ENCODE measurements around the gene HNF1B.

HNF1B gene

GRCh38 chr17:37698132-37698910, 46.5 kb downstream of the HNF1B start:
- DNase-seq (ENCODE audit: low read depth): no peak
- TF ChIP-seq CTCF (IDR thresholded peaks at IDR 0.05; ENCODE audit: low read depth, low read length, missing control alignments): no peak

GRCh38 chr17:37697381-37697780, 47.5 kb downstream of the HNF1B start:
- no peak for DNase-seq (ENCODE audit: low read depth)
- no peak for TF ChIP-seq CTCF (IDR thresholded peaks at IDR 0.05; ENCODE audit: low read depth, low read length, missing control alignments)
- no peak overlapping the region for H3K4me3 ChIP-seq (ENCODE audit: low read depth, low read length)

More at GRCh38 chr17:37698132-37698910, 46.5 kb downstream of the HNF1B start:
- H3K4me3 ChIP-seq (ENCODE audit: low read depth, low read length): no peak overlapping the region

- no peak for TF ChIP-seq CTCF (IDR thresholded peaks at IDR 0.05; ENCODE audit: low read depth, low read length, missing control alignments)
- no peak overlapping the region for H3K4me3 ChIP-seq (ENCODE audit: low read depth, low read length)
- no peak for DNase-seq (ENCODE audit: low read depth)
Observed at GRCh38 chr17:37696366-37696765, 48.5 kb downstream of the HNF1B start.

- DNase-seq (ENCODE audit: low read depth): no peak
- H3K4me3 ChIP-seq (ENCODE audit: low read depth, low read length): no peak overlapping the region
- no peak for TF ChIP-seq CTCF (IDR thresholded peaks at IDR 0.05; ENCODE audit: low read depth, low read length, missing control alignments)
Observed at GRCh38 chr17:37695726-37696125, 49.1 kb downstream of the HNF1B start.

GRCh38 chr17:37694734-37695133, 50.1 kb downstream of the HNF1B start:
- TF ChIP-seq CTCF (IDR thresholded peaks at IDR 0.05; ENCODE audit: low read depth, low read length, missing control alignments): no peak
- no peak overlapping the region for H3K4me3 ChIP-seq (ENCODE audit: low read depth, low read length)
- no peak for DNase-seq (ENCODE audit: low read depth)

- no peak overlapping the region for H3K4me3 ChIP-seq (ENCODE audit: low read depth, low read length)
- DNase-seq (ENCODE audit: low read depth): no peak
- TF ChIP-seq CTCF (IDR thresholded peaks at IDR 0.05; ENCODE audit: low read depth, low read length, missing control alignments): no peak
Observed at GRCh38 chr17:37693328-37693727, 51.5 kb downstream of the HNF1B start.

- DNase-seq (ENCODE audit: low read depth): no peak
- TF ChIP-seq CTCF (IDR thresholded peaks at IDR 0.05; ENCODE audit: low read depth, low read length, missing control alignments): no peak
Observed at GRCh38 chr17:37691807-37692206, 53.1 kb downstream of the HNF1B start.

More at GRCh38 chr17:37691807-37692206, 53.1 kb downstream of the HNF1B start:
- H3K4me3 ChIP-seq (ENCODE audit: low read depth, low read length): no peak overlapping the region

Data from GM12864 (cell line).